HG03571 (cell line): ENCODE data around the gene TK2.
A peak's percentile ranks its signal among the peaks of the same experiment; 100 is the strongest.
"Not testable (repeated sequence)": the region's sequence is repeated elsewhere in the genome, so short reads cannot be mapped to it uniquely, and the experiment has no call there.

ENCODE experiments used
- ATAC-seq: cut with Tn5 transposase; IDR thresholded peaks from one replicate; pipeline ENCODE4 v1.9.1; 2021; ENCODE audit not compliant: unreplicated experiment

The TK2 gene

DNA sequence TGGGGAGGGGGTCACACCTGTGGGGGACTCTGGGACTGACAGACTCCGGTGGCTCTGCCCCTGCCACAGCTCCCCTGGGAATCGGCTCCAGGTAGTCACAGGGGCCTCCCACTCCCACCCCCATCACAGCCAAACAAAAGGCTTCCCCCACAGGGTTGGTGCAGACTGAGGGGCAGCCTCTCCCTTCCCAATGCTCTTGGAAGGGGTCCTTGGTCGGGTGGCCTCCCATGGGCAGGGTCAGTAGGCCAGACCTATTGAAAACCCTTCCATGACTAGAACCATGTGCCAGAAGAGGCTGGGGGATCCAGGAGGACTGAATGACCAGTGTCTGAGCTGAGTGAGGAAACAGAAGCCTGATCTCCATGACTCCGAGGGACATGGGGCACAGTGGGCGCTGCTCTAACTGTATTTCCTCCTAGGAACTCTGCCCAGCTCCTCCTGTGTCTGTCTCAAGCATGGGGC lies 28.6 kb downstream of the TK2 start:
- no peak for ATAC-seq

DNA sequence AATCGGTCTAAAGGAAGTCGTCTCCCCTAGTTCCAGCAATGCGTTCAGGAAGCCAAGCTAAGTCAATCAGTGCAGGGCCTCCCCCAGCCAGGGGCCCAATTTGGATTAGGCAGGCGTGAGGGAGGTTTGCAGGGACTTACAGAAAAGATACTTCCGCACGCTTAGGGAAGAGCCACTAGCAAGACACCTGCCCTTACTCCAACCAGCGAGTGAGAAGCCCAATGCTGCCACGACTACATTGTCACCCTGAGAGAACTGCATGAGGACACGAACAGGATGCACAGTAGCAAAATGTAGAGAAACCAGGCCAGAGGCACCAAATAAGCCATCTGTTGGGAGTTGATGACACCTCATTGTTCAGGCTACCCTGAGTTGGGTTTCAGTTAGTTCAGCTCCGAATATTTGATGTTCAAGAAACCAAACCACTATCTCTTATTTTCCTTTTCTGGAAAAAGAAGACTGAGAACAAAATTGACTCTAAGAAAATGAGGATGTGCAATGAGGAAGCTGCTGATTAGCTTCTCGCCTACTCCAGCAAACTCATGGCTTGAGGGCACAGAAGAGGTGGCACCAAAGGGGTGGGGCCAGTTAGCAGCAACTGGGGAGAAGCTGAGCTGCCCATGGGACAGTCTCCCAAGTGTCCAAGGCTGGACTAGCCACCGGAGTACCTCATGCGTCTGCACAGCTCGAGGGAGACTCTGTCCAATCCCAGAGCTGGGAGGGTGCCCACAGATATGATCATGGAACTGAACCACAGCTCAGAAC lies 29.3 kb downstream of the TK2 start:
- ATAC-seq: no peak

DNA sequence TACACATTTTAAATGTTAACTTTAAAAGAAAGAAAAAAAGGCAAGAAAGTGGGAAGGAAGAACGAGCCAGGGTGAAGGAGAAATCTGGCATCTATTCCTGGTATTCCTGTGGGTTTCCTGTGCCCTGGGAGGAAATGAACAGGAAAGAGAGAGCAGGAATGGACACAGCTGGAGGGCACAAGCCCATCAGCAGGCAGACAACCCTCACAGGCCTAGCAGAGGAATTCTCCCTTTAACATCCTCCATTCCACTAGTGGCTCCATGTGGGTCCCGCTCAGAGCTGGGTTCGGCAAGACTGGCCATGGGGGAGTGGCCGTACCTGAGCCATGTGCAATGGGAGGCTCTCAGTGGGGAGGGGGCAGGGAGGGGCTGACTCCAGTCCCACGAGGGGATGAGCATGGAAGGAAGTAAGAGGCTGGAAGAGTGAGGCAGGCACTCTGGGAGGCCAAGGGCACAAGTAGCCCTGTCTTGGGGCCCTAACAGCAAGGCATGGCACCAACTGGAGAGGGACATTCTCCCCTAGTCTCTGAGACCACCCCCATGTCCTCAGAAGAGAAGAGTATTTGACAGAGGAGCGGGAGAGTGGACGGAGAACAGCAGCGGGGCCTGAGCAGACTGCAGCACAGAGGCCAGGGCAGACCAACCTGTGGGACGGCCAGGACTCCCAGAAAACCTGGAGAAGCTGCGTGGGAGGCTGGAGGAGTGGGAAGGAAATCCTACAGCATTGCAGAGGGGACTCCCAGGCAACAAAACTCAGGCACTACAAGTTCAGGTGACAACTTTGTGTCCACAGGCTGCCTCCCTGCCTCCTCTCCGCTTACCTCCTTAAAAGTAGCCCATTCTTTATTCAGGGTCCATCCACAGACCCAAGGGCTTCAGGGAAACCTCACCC lies 30.2 kb downstream of the TK2 start:
- no peak for ATAC-seq

DNA sequence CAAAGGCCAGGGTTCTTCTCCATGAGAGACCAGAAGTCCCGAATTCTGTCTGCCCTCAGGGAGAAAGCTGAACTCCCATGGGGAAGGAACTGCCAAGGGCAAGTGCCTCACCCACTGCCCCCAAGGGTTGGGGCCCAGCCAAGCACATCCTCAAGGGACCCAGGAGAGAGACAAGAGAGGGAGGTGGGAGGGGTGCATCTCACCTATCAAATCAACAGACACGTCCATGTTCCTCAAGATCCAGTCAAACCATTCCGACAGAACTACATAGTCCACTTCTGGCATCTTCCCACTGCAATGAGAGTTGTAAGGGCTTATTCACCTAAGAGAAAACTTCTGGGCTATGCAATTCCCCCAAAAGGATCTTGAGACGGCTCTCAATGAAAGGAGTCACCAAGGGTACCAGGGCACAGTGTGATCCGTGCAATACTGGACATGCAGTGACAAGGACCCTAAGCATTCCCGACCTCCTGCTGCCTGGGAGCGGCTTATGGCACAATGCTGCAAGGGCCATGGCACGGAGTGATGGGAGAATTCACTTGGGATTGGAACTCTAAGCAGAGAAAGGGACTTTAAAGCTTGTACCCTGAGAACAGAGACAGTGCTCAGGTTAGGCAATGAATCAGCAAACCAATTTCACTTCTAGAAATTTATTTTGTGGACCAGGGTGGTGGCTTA lies 32.2 kb downstream of the TK2 start:
- ATAC-seq: no peak

DNA sequence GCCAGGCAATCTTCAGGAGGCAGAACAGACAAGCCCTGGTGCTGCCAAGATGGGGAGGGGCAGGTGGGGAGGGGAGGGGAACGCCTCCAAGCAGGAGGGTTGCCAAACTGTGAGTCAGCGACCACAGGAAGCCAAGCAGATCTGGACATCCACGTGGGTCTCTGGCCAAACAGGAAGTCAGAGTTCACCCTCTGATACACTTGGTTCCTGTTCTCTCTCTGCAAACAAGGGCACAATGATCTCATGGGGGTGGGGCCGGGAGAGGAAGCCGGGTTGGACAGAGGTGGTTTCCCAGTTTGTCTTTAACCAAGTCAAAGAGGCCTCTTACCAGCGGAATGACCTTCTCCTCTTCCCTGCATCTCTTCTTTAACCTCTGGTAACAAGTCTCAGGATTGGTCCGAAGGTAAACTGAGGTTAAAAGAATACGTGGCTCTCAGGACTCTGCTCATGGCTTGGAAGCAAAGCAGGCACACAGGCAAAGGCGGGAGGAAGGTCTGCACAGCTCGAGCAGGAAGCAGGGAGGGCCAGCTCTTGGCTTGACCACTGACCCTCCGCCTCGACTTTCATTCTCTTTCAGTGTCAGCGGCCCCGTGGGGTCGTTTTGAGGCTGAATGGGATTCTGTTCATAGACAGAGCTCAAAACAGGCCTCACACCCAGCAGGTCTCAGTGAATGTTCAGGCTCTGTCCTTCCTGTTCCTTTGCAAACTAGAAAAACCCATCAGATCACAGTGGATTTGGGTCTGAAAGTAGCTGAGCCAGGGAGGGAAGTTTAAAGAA lies 32.9 kb downstream of the TK2 start:
- peak; percentile 97 for ATAC-seq

DNA sequence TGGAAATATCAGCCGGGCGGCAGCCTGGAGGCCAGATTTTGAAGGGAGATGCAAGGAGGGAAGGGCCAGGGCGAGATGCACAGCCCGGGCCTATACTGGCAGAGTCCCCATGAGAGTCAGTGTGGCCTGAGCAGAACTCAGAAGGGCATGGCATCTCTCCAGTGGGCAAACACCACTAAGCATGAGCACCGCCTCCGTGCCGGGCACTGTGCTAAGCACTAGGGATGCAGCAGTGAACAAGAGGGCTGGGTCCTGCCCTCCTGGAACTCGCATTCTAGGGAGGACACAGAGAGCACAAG lies 33.5 kb downstream of the TK2 start:
- ATAC-seq: no peak

DNA sequence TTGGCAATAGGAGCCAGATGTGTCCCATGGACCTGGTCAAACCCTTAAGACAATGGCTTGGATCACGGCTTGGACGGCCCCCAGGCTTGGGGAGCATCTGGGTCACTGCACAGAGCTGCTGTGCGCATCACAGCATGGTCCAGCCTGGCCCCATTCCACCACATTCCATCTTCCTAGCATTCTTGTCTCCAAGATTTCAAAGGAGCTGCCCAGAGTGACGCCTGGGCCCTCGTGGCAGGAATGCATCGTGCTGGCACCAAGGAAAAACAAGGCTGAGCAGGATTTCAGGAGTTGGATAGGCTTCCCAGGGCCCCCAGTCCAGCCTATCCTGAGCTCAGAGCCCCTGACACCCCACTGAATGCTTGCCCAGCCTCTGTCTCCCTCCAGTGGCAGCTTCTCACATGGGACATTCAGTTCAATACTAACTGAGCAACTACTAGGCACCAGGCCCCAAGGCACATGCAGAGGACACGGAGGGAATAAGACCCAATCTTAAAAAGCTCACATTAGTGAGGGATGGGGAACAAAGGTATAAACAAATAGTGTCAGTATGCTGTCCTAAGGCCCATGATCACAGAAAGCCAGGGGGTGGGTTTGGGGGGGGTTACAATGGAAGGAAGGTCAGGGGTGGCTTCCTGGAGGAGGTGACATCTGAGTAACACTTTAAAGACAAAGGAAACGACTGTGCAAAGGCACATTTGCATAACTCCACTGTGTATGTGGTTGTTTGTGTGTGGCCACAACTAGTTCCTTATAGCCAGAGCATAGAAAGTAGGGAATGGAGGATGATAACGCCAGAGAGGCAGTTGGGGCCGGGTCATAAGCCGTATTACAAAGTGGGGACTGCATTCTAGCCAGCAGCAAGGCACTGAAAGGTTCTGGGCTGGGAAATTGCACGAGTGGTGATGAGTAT lies 34.1 kb downstream of the TK2 start:
- no peak for ATAC-seq

DNA sequence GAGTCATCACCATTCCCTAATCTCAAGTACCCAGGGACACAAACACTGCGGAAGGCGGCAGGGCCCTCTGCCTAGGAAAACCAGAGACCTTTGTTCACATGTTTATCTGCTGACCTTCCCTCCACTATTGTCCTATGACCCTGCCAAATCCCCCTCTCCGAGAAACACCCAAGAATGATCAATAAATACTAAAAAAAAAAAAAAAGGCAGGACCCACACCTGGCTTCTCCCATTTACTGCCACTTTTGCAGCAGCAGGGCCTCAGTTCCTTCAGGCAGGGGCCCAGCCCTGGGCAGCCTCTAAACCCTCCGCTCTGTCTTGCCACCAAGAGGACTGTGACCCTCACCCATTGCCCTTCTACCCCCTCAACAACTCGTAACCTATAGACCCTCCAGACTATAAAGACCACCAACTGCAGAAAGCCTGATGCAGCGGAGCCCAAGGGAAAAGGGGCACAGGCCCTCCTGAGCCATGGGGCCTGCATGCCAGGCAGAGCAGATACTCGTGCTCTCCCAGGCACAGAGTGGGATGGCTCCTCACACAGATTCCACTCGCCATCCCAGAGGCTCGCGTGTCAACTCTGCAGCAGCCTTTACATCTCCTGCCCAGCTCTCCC lies 34.8 kb downstream of the TK2 start:
- not testable (repeated sequence) for ATAC-seq

DNA sequence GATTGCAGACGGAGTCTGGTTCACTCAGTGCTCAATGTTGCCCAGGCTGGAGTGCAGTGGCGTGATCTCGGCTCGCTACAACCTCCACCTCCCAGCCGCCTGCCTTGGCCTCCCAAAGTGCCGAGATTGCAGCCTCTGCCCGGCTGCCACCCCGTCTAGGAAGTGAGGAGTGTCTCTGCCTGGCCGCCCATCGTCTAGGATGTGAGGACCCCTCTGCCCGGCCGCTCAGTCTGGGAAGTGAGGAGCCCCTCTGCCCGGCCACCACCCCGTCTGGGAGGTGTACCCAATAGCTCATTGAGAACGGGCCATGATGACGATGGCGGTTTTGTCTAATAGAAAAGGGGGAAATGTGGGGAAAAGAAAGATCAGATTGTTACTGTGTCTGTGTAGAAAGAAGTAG lies 35.5 kb downstream of the TK2 start:
- not testable (repeated sequence) for ATAC-seq

DNA sequence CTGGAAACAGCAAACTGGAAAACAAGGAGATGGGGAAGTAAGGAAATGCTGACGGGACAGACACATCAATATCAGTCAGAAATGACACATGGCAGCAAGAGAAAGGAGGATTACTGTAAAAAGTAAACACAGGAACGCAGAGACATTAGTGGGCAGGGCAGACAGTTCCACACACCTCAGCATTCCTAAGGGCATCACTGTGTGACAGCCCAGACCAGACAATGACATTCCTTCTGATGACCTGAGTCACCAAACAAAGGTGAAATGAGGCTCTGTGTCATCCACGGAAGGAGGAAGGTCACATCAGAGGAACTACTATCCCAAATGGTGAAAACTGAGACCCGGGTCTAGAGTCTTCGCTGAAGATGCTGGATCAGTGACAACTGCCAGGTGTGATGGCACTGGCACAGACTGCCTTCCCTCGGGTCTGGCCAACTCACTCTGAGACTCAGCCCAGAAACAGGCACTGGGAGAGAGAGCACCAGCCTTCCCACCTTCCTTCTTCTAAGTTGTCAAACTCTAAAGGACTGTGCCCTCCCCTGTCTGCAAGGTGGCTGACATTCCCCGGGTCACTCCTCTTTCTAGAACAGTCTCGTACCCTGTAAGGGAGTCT lies 36.7 kb downstream of the TK2 start:
- ATAC-seq: no peak

DNA sequence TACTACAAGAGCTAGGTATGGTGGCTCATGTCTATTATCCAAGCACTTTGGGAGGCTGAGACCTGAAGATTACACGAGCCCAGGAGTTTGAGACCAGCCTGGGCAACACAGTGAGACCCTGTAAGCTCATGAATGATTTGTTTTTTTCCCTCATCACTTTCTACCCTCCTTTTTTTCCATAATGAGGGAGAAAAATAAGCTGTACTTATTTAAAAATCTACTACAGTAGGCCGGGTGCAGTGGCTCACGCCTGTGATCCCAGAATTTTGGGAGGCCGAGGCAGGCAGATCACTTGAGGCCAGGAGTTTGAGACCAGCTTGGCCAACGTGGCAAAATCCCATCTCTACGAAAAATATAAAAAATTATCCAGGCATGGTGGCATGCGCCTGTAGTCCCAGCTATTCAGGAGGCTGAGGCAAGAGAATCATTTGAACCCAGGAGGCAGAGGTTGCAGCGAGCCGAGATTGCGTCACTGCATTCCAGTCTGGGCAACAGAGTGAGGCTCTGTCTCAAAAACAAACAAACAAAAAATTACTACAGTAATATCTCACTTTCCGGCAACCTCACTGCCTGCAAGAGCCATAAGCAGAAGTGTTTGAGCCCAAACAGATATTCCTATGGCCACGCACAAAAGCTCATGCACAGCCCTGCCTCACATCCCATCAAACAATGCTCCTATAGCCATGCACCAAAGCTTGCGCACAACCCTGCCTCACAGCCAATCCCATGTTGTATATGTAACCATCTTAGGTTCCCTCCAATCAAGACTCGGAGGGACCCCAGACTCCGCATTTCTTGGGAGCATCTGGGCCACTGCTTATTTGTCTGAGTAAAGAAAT lies 37.4 kb downstream of the TK2 start:
- ATAC-seq: no peak

DNA sequence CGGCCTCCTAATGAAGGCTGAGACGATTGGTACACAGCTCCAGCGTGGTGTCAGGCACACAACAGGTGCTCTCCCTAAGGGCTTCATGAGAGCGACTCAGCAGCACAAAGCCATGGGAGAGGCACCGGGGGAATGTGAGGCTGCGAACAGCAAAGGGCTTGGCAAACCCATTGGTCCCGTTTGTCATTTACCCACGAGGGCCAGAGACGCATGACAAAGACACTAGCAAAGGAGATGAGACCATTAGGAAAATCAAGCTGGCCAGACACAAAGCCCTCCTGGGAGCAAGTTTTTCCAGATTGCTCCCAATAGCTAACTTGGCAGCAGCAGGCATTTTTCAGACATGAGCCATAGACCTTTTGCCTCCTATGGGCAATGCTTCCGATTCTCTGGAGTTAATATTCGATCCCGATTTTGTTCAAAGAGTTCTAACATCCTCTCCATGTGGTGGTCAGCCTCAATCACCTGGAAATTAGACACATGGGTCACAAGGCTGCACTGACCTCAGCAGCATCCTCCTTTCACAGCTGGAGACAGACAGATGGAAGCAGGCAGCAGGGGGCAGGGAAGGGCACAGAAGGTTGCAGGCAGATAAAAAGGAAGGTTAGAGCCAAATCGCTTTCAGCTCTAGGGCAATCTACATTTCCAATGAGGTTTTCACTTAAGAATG lies 38.2 kb downstream of the TK2 start:
- ATAC-seq: no peak

DNA sequence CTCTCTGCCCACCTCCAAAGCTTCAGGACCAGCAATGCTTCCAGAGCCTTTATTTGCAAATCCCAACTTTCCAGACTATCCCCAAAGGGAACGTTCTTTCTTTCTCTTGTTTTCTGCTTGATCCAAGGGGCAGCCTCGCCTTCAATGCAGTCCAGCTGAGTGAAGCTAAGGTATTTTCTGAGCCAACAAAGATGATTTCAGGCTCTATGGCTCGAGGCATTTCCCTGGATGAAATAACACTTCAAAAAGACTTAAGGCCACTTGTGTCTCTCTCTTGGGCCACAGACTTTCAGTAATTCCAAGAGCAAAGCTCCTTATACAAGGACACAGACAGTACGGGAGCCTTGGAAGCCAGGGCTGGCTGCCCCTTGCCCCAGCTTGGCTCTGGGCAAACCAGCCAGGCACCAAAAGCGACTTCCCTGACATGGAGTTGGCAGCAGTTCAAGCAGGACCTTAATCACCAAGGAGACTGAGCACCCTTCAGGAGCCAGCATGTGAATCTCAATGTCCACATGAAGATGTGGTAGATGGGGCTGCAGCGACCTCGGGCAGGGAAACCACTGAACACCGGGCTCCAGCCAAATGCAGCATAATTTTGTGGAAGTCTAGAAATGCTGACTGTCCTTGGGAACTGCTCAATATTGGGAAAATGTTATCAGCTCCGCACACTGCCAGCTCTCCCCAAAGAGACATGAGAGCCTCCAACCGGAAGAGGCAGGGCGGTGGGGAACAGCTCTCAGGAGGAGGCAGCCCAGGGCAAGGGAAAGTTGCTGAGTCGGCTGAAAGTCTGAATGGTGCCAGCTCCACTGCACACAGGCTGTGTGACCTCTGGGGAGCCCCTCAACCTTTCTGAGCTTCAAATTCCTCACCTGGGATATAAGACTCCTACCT lies 39.0 kb downstream of the TK2 start:
- no peak for ATAC-seq

DNA sequence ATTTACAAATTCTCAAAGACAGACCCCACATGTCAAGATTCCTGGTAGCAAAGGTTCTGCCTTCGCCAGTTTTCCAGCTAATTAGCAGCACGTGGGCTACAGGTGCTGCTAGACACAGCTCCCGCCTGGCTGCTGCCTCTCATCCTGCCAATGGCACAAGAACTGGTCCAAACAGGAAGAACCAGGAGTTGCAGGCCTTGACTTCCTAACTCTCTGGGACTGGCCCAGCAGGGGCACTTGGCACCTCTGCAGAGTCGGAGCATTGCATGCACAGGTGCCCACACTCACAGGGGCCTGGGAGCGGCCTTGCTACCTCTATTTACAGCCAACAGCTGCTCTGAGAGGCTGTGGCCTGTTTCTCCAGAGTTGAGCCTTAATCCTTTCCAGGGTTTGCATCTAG lies 39.6 kb downstream of the TK2 start:
- ATAC-seq: no peak

DNA sequence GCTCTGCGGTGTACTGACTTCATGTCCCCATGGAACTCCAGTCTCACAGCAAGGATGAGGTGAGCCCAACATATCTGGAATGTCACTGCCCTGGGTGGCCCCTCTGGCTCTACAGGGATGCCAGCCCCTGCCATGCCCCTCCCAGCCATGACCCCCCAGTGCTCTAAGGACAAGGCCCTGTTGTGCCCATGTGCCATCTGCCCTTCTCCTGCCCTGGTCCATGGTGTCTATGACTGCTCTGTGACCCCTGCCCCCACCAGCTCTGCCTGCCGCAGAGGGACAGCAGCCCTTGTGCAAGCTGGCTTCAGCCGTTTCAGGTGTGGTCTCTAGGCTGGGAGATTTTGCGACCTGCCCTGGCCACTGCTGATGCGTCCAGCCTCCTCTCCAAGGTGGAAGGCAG lies 40.3 kb downstream of the TK2 start:
- no peak for ATAC-seq

DNA sequence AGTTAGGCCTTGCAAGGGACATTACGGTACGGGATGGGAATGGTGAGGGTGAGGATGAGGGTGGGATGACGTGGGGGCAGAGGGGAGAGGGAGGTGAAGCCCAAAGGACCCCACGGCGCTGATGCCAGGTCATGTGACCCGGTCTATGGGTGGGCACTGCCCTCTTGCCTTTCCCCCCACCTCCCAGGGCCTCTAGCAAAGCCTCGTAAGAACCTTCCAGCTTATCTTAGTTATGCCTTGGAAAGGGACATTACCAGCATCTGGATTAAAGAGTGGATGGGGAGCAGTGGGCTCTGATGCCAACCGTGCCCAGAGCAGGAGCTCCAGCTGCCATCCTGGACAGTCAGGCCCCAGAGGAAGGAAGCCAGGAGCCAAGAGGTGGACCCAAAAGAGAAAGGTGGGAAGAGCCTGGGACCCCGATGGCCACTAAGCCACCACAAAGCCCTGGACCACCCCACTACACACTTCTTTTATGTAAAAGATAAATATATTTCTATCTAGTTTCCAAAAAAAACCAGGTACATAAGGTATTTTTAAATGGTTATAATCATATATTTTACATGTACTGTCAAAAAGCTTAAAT lies 40.9 kb downstream of the TK2 start:
- no peak for ATAC-seq
